CD8-positive, alpha-beta memory T cell (primary cell): Measurements from ENCODE around the gene GRM5. TPM values are rescaled to one million over a fixed set of nuclear protein-coding genes. Genes with fewer than 3 reads are reported as not detected.
"Not testable (repeated sequence)": the region's sequence is repeated elsewhere in the genome, so short reads cannot be mapped to it uniquely, and the experiment has no call there.

Experiments used
- CTCF ChIA-PET: fragments of 350-600 bp; sonication (Branson Sonifier 250); formaldehyde crosslinking; loops from one replicate; lab custom pipeline; 2021; ENCODE audit warnings: antibody characterized with exemption; lab: Charles Lee
- POLR2A ChIA-PET: fragments of 350-600 bp; sonication (Branson Sonifier 250); formaldehyde crosslinking; loops from one replicate; lab custom pipeline; 2021; ENCODE audit warnings: antibody characterized with exemption; lab: Charles Lee
- DNase-seq, 5 donors: peaks; one replicate each; pipeline versions ENCODE4 v3.0.0 to v3.0.0-alpha.2; 2020 to 2022; ENCODE audit warnings: mixed read lengths in 1 of 5
- H3K27ac ChIP-seq: one replicate; pipeline ENCODE4 v1.7.0; 2013; ENCODE audit warnings: low read depth, mild to moderate bottlenecking, low read length, moderate library complexity
- H3K27me3 ChIP-seq: 2 replicates; pipeline ENCODE4 v1.7.0; 2013; ENCODE audit warnings: low read length, mild to moderate bottlenecking; ENCODE audit not compliant: insufficient read depth, poor library complexity, severe bottlenecking
- H3K36me3 ChIP-seq: 2 replicates; pipeline ENCODE4 v1.7.0; 2013; ENCODE audit warnings: mild to moderate bottlenecking, low read length, moderate library complexity; ENCODE audit not compliant: insufficient read depth
- H3K4me1 ChIP-seq: 2 replicates; pipeline ENCODE4 v1.7.0; 2013; ENCODE audit warnings: mild to moderate bottlenecking, low read length, moderate library complexity; ENCODE audit not compliant: insufficient read depth
- H3K4me3 ChIP-seq: 2 replicates; pipeline ENCODE4 v1.7.0; 2013; ENCODE audit warnings: mild to moderate bottlenecking, low read length
- H3K9me3 ChIP-seq: 2 replicates; pipeline ENCODE4 v1.7.0; 2013; ENCODE audit warnings: mild to moderate bottlenecking, low read length
- H3K27ac Mint-ChIP-seq, 8 donors: one replicate each; pipeline ENCODE4 v1.8.0; 2020 to 2021; ENCODE audit warnings: mixed read lengths in 8 of 8, mild to moderate bottlenecking in 6 of 8, inconsistent platforms in 3 of 8, moderate library complexity in 3 of 8
- H3K27me3 Mint-ChIP-seq, 2 donors: one replicate each; pipeline ENCODE4 v1.8.0; 2020 to 2021; ENCODE audit warnings: mixed read lengths in 2 of 2, mild to moderate bottlenecking in 1 of 2, moderate library complexity in 1 of 2
- H3K36me3 Mint-ChIP-seq, 3 donors: one replicate each; pipeline ENCODE4 v1.8.0; 2020 to 2021; ENCODE audit warnings: mixed read lengths in 3 of 3, inconsistent platforms in 1 of 3, mild to moderate bottlenecking in 1 of 3
- H3K4me1 Mint-ChIP-seq, 3 donors: one replicate each; pipeline ENCODE4 v1.8.0; 2020 to 2021; ENCODE audit warnings: mixed read lengths in 3 of 3, inconsistent platforms in 1 of 3, mild to moderate bottlenecking in 1 of 3
- H3K4me3 Mint-ChIP-seq, 7 donors: one replicate each; pipeline ENCODE4 v1.8.0; 2020 to 2021; ENCODE audit warnings: mixed read lengths in 7 of 7, mild to moderate bottlenecking in 6 of 7, moderate library complexity in 4 of 7, inconsistent platforms in 2 of 7
- H3K9me3 Mint-ChIP-seq, 5 donors: one replicate each; pipeline ENCODE4 v1.8.0; 2020 to 2022; ENCODE audit warnings: mixed read lengths in 5 of 5, mild to moderate bottlenecking in 3 of 5, moderate library complexity in 2 of 5, inconsistent platforms in 1 of 5
- polyA plus RNA-seq: library from polyadenylated mRNA; unstranded; fragments of 300-500 nt; fragmentation: Illumina TruSeq; gene quantifications from one replicate; pipeline ENCODE4 v1.2.3, GENCODE V29; 2021
- total RNA-seq, 2 experiments: library from RNA; stranded (reverse); gene quantifications; one replicate each; pipeline ENCODE4 v1.2.3, GENCODE V29; 2021

The GRM5 gene
- total and polyA plus RNA-seq, 3 experiments from 2014 or later, result not detected

GRCh38 chr11:88534706-88535105 lies 531.1 kb downstream of the GRM5 start:
- POLR2A ChIA-PET, H3K36me3 Mint-ChIP-seq, H3K9me3 Mint-ChIP-seq, H3K4me1 Mint-ChIP-seq, H3K4me3 ChIP-seq, H3K4me1 ChIP-seq, DNase-seq, H3K9me3 ChIP-seq, H3K4me3 Mint-ChIP-seq, H3K27ac Mint-ChIP-seq, H3K27ac ChIP-seq, H3K36me3 ChIP-seq, H3K27me3 ChIP-seq: not testable (repeated sequence)
- H3K27me3 Mint-ChIP-seq, result peaks cover 0 to 10% of the 10 kb centered on the region in 2 donors
- CTCF ChIA-PET, result interaction anchor here (1.4 kb wide), 1 partner anchor 519 kb away, joined by 3 read pairs; no protein-coding TSS in a partner anchor

GRCh38 chr11:88534185-88534584 lies 531.6 kb downstream of the GRM5 start:
- H3K27me3 ChIP-seq, result no peaks in the 10 kb centered on the region
- no peaks in the 10 kb centered on the region for H3K4me1 Mint-ChIP-seq
- H3K27me3 Mint-ChIP-seq, result peaks cover 0 to 10% of the 10 kb centered on the region in 2 donors
- POLR2A ChIA-PET, result no interaction called here
- no peaks in the 10 kb centered on the region for H3K9me3 Mint-ChIP-seq
- H3K4me3 ChIP-seq, result no peak overlapping the region
- H3K36me3 ChIP-seq, result no peaks in the 10 kb centered on the region
- CTCF ChIA-PET, result no interaction called here
- H3K27ac ChIP-seq, result no peak overlapping the region
- H3K4me1 ChIP-seq, result no peaks in the 10 kb centered on the region
- no peaks in the 10 kb centered on the region for H3K36me3 Mint-ChIP-seq
- H3K4me3 Mint-ChIP-seq, result no peak overlapping the region
- no peaks in the 10 kb centered on the region for H3K9me3 ChIP-seq
- DNase-seq, result no peak
- no peak overlapping the region for H3K27ac Mint-ChIP-seq

GRCh38 chr11:88533001-88533400 lies 532.8 kb downstream of the GRM5 start:
- H3K36me3 Mint-ChIP-seq, result no peaks in the 10 kb centered on the region
- Histone ChIP-seq H3K36me3 (no peaks in the 10 kb centered on the region), H3K27me3 (no peaks in the 10 kb centered on the region), H3K9me3 (no peaks in the 10 kb centered on the region), H3K27ac (no peak overlapping the region), H3K4me3 (no peak overlapping the region), H3K4me1 (no peaks in the 10 kb centered on the region)
- H3K4me3 Mint-ChIP-seq, result no peak overlapping the region
- no peaks in the 10 kb centered on the region for H3K4me1 Mint-ChIP-seq
- ChIA-PET POLR2A (no interaction called here), CTCF (no interaction called here)
- H3K27ac Mint-ChIP-seq, result no peak overlapping the region
- no peak for DNase-seq
- H3K9me3 Mint-ChIP-seq, result no peaks in the 10 kb centered on the region
- H3K27me3 Mint-ChIP-seq, result peaks cover 0 to 10% of the 10 kb centered on the region in 2 donors

- Mint-ChIP-seq H3K27ac (no peak overlapping the region), H3K9me3 (no peaks in the 10 kb centered on the region), H3K4me3 (no peak overlapping the region), H3K36me3 (peaks cover 0 to 7% (median 0%) of the 10 kb centered on the region in 3 donors), H3K4me1 (no peaks in the 10 kb centered on the region), H3K27me3 (peaks cover 0 to 18% of the 10 kb centered on the region in 2 donors)
- Histone ChIP-seq H3K9me3 (no peaks in the 10 kb centered on the region), H3K4me3 (no peak overlapping the region), H3K4me1 (no peaks in the 10 kb centered on the region), H3K36me3 (no peaks in the 10 kb centered on the region), H3K27ac (no peak overlapping the region), H3K27me3 (no peaks in the 10 kb centered on the region)
- ChIA-PET POLR2A (no interaction called here), CTCF (no interaction called here)
- DNase-seq, result no peak
Observed at GRCh38 chr11:88531831-88532230, 534.0 kb downstream of the GRM5 start.

- Histone ChIP-seq H3K4me3 (no peak overlapping the region), H3K9me3 (no peaks in the 10 kb centered on the region), H3K4me1 (no peaks in the 10 kb centered on the region), H3K36me3 (no peaks in the 10 kb centered on the region), H3K27ac (no peak overlapping the region), H3K27me3 (no peaks in the 10 kb centered on the region)
- Mint-ChIP-seq H3K36me3 (peaks cover 0 to 7% (median 0%) of the 10 kb centered on the region in 3 donors), H3K27ac (no peak overlapping the region), H3K27me3 (peaks cover 0 to 24% of the 10 kb centered on the region in 2 donors), H3K4me3 (no peak overlapping the region), H3K9me3 (no peaks in the 10 kb centered on the region), H3K4me1 (no peaks in the 10 kb centered on the region)
- ChIA-PET CTCF (no interaction called here), POLR2A (no interaction called here)
- no peak for DNase-seq
Observed at GRCh38 chr11:88529426-88529825, 536.4 kb downstream of the GRM5 start.

- no peak overlapping the region for H3K27ac Mint-ChIP-seq
- Histone ChIP-seq H3K4me3 (no peak overlapping the region), H3K27ac (no peak overlapping the region), H3K27me3 (no peaks in the 10 kb centered on the region), H3K4me1 (no peaks in the 10 kb centered on the region), H3K9me3 (no peaks in the 10 kb centered on the region), H3K36me3 (no peaks in the 10 kb centered on the region)
- peaks cover 0 to 7% (median 0%) of the 10 kb centered on the region in 3 donors for H3K36me3 Mint-ChIP-seq
- no peak for DNase-seq
- H3K4me1 Mint-ChIP-seq, result no peaks in the 10 kb centered on the region
- CTCF ChIA-PET, result interaction anchor here (0.7 to 0.8 kb wide), 2 partner anchors 19 to 21 kb away, joined by 3 to 6 read pairs; no protein-coding TSS in a partner anchor
- peaks cover 0 to 14% of the 10 kb centered on the region in 2 donors for H3K27me3 Mint-ChIP-seq
- H3K9me3 Mint-ChIP-seq, result no peaks in the 10 kb centered on the region
- POLR2A ChIA-PET, result no interaction called here
- no peak overlapping the region for H3K4me3 Mint-ChIP-seq
Observed at GRCh38 chr11:88523386-88524071, 542.3 kb downstream of the GRM5 start.

GRCh38 chr11:88522624-88523385 lies 543.0 kb downstream of the GRM5 start:
- Mint-ChIP-seq H3K27ac (peak overlapping the region in 1 of 8 donors; percentile 56), H3K27me3 (peaks cover 0 to 13% of the 10 kb centered on the region in 2 donors), H3K36me3 (peaks cover 0 to 6% (median 0%) of the 10 kb centered on the region in 3 donors), H3K4me3 (no peak overlapping the region), H3K9me3 (no peaks in the 10 kb centered on the region), H3K4me1 (no peaks in the 10 kb centered on the region)
- no peaks in the 10 kb centered on the region for H3K9me3 ChIP-seq
- no peaks in the 10 kb centered on the region for H3K4me1 ChIP-seq
- H3K27me3 ChIP-seq, result no peaks in the 10 kb centered on the region
- no peaks in the 10 kb centered on the region for H3K36me3 ChIP-seq
- DNase-seq, result no peak
- ChIA-PET CTCF (interaction anchor here (0.7 kb wide), 1 partner anchor 21 kb away, joined by 3 read pairs; no protein-coding TSS in a partner anchor), POLR2A (no interaction called here)
- no peak overlapping the region for H3K4me3 ChIP-seq
- no peak overlapping the region for H3K27ac ChIP-seq

- Mint-ChIP-seq H3K4me1 (no peaks in the 10 kb centered on the region), H3K4me3 (no peak overlapping the region), H3K9me3 (no peaks in the 10 kb centered on the region), H3K27ac (no peak overlapping the region), H3K36me3 (no peaks in the 10 kb centered on the region), H3K27me3 (peaks cover 0 to 6% of the 10 kb centered on the region in 2 donors)
- Histone ChIP-seq H3K4me1 (no peaks in the 10 kb centered on the region), H3K9me3 (no peaks in the 10 kb centered on the region), H3K36me3 (no peaks in the 10 kb centered on the region), H3K4me3 (no peak overlapping the region), H3K27ac (no peak overlapping the region), H3K27me3 (no peaks in the 10 kb centered on the region)
- CTCF ChIA-PET, result no interaction called here
- POLR2A ChIA-PET, result no interaction called here
- DNase-seq, result no peak
Observed at GRCh38 chr11:88521799-88522201, 544.0 kb downstream of the GRM5 start.
